GM21619 (cell line): Measurements from ENCODE around the gene ITFG1.
"Not testable (repeated sequence)": the region's sequence is repeated elsewhere in the genome, so short reads cannot be mapped to it uniquely, and the experiment has no call there.

Source experiments
- ATAC-seq: cut with Tn5 transposase; IDR thresholded peaks from one replicate; pipeline ENCODE4 v1.9.1; 2021; ENCODE audit not compliant: unreplicated experiment

Gene ITFG1

GRCh38 chr16:47161464-47161863 lies 299.4 kb downstream of the ITFG1 start:
- no peak for ATAC-seq

GRCh38 chr16:47160422-47160821 lies 300.4 kb downstream of the ITFG1 start:
- ATAC-seq: no peak

- ATAC-seq: no peak
Measured at GRCh38 chr16:47158992-47159391, 301.9 kb downstream of the ITFG1 start.

DNA sequence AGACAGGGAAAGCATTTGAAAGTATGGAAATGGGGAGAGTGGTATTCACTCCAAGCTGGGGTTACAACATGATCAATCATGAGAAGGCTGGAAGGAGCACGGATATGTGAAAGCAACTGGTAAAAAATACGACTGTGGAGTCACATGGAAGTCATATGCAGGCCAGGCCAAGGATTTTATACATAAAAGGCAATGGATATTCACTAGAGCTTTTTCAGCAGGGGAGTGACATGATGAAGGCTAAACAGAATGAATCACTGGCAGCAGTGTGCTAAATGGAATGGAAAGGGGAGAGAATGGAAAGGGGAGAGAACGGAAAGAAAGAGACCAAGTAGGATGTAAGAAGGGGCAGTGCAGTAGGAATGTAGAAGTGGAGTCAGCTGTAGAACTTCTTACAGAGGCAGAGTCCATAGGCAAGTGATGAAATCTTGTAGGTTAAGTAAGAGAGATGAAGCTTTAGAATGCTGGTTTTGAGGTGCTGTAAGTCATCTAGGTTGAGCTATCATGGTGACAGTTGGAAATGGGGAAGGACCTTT lies 304.1 kb downstream of the ITFG1 start:
- no peak for ATAC-seq

GRCh38 chr16:47152501-47152900 lies 308.4 kb downstream of the ITFG1 start:
- ATAC-seq: not testable (repeated sequence)

GRCh38 chr16:47150067-47150466 lies 310.8 kb downstream of the ITFG1 start:
- no peak for ATAC-seq

DNA sequence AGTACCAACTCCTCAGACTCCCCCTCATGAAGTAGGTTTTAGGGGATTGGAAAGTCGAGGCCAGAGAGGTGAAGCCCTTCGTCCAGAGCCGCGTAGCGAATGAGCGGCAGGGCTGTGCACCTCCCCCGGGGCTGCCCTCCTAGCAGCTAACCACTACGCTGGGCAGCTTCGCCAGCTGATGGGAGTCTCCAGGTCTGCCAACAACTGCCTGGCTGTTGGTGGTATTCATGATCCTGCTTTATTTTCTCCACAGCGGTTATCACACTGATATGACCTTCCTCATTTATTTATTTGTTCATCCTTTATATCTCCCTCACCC lies 316.3 kb downstream of the ITFG1 start:
- ATAC-seq: no peak

GRCh38 chr16:47143677-47144558 lies 316.9 kb downstream of the ITFG1 start, which contains the start of gene NETO2:
NETO2 (minus strand) TSS chr16:47143945; CDS start chr16:47143612, 333 bp downstream.
- peak; percentile 52 for ATAC-seq

DNA sequence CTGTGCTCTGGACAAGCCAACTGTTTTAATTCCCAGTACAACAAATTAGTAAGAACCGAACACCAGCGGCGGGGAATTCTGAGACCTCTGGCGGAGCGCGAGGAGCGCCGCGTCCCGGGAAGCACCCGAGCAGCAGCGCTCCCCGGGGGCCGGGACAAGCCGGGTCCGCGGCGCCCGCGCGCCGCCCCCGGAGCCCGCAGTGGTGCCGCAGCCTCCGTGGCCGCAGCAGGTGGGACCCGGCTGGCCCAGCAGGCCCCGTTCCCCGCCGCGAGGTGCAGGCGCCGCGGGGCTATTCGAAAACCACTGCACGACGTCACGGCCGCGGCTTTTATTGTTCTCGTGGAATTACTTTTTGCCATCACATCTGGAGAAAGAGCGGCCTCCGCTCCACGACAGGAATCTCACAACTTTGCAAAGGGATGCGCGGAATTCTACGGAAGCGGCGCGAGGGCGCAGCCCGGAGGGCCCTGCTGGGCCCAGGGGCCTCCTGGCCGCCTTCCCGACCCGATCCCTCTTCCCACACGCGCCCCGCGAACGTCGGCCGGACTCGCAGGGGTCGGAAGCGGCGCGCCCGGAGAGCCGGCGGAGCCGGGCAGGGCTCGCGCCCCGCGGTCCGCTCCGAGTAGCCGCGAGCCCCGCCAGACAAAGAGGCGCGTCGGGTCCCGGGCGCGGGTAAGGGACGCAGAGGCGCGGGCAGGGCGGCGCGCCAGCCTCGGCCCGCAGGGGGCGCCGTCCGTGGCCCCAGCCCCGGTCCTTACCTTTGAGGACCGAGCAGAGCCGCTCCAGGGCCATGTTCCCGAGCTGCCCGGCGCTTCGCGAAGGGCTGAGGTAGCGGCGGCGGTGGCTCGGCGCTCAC lies 317.8 kb downstream of the ITFG1 start:
- peak; percentile 60 for ATAC-seq

GRCh38 chr16:47142486-47142820 lies 318.4 kb downstream of the ITFG1 start:
- ATAC-seq: no peak

DNA sequence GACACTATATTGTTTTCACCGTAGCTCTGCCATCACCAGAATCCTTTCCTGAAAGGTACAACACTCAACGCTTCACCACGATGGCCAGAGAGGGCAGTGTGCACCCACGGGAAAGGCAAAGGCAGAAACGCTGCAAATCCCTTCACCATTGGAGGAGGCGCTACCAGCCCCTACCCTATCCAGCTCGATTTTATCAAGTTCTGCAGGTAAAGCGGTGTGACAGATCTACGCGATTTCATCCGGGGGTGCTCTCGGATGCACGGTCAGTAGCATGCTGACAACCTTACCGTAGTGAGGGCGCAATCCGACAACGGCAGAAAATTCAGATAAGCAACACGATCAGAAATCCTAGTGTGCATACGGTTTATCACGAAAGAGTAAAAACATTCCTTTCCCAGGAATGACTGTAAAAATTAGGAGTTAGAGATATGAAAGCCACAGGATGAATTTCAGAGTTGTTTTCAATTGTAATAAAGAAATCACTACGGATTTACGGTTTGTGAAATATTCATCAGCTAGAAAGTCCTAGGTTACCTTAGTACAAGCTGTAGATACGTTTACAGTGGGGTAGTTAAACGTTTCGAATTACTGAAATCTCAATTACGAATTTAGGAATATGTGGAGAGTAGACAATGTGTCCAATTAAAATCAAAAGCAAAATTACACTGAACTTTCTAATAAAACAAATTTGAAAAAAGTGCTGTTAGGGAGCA lies 318.9 kb downstream of the ITFG1 start:
- peak; percentile 48 for ATAC-seq

- no peak for ATAC-seq
Measured at GRCh38 chr16:47140686-47141085, 320.2 kb downstream of the ITFG1 start.

GRCh38 chr16:47139561-47140185 lies 321.2 kb downstream of the ITFG1 start:
- no peak for ATAC-seq

GRCh38 chr16:47137925-47138324 lies 322.9 kb downstream of the ITFG1 start:
- ATAC-seq: not testable (repeated sequence)

DNA sequence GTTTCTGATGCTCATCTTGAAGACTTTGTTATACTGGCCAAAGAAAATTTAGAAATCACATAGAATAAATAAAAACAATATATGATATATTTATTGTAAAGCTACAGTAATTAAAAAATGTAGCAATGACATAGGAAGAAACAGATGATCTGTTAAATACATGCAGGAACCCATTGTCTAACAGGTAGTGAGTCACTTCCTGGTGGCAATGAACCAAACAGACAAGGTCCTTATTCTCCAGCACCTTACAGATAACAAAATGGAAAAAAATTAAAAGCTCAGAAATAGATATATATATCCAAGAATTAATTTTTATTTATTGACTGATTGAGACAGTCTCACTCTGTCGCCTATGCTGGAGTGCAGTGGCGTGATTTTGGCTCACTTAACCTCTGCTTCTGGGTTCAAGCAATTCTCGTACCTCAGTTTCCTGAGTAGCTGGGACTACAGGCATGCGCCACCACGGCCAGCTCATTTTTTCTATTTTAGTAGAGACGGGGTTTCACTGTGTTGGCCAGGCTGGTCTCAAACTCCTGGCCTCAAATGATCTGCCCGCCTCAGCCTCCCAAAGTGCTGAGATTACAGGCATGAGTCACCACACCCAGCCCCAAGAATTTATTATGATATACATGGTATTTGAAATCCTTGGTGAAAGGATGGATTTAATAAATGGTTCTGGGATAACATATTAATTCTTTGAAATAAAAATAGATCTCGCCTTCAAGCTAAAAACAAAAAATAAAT lies 324.6 kb downstream of the ITFG1 start:
- ATAC-seq: no peak

- no peak for ATAC-seq
Measured at GRCh38 chr16:47134550-47134949, 326.3 kb downstream of the ITFG1 start.

DNA sequence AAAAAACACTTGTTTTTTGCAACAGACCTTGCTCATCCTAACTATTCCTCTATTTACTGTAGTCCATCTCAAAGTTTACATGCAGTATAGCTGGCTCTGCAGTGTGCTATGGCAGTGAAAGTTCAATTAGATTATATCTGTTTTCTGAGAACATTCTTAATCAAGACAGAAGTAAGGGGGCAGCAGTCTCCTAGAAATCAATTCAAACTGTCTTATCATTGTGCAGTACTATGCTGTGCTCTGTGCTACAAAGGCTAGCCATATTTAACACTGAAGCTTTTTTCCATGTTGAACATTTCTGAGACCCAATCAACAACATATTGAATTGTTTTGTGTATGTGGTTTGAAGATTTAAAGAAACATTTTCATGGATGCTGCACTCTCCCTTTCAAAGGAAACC lies 328.6 kb downstream of the ITFG1 start:
- no peak for ATAC-seq

- no peak for ATAC-seq
Measured at GRCh38 chr16:47129755-47130435, 331.0 kb downstream of the ITFG1 start.

- no peak for ATAC-seq
Measured at GRCh38 chr16:47127541-47127940, 333.3 kb downstream of the ITFG1 start.
